H1 (cell line): ENCODE results near the gene SLC25A38. TPM values are rescaled to one million over a fixed set of nuclear protein-coding genes. Genes with fewer than 3 reads are reported as not detected.

ENCODE experiments used
- CTCF ChIA-PET: fragments of 300-600 bp; sonication (Branson Sonifier 250); formaldehyde crosslinking; loops from one replicate; lab custom pipeline; 2021; ENCODE audit not compliant: partially characterized antibody; lab: Charles Lee
- POLR2A ChIA-PET: fragments of 300-600 bp; sonication (Branson Sonifier 250); formaldehyde crosslinking; loops from one replicate; lab custom pipeline; 2021; ENCODE audit warnings: inconsistent platforms; ENCODE audit not compliant: partially characterized antibody; lab: Charles Lee
- DNase-seq, 2 experiments: peaks; one replicate each; pipeline versions ENCODE4 v3.0.0 to v3.0.0-alpha.2; 2010 to 2022; ENCODE audit warnings: low spot score in 2 of 2, low read depth in 1 of 2, mixed read lengths in 1 of 2
- FAIRE-seq: peaks from 2 replicates; lab custom pipeline; 2011; peaks lifted over from hg19 to GRCh38; lab: Jason Lieb, UNC
- H2AFZ ChIP-seq: 2 replicates; pipeline ENCODE4 v1.8.1; 2012; ENCODE audit warnings: low read length, inconsistent platforms
- H2AK5ac ChIP-seq: 2 replicates; pipeline ENCODE4 v1.6.1; 2013; ENCODE audit warnings: low read depth, low read length
- H2BK120ac ChIP-seq: replicated peaks from 2 replicates; pipeline ENCODE3; 2013; ENCODE audit warnings: low read depth, low read length, inconsistent platforms
- H2BK12ac ChIP-seq: 2 replicates; pipeline ENCODE4 v1.6.1; 2013; ENCODE audit warnings: low read depth, low read length
- H2BK15ac ChIP-seq: 2 replicates; pipeline ENCODE4 v1.6.1; 2013; ENCODE audit warnings: low read length
- H2BK20ac ChIP-seq: 2 replicates; pipeline ENCODE4 v1.6.1; 2013; ENCODE audit warnings: low read length
- H2BK5ac ChIP-seq: 2 replicates; pipeline ENCODE4 v1.6.1; 2013; ENCODE audit warnings: low read depth, low read length
- H3K14ac ChIP-seq: 2 replicates; pipeline ENCODE4 v1.6.1; 2013; ENCODE audit warnings: inconsistent platforms; ENCODE audit not compliant: insufficient read length
- H3K18ac ChIP-seq: 2 replicates; pipeline ENCODE4 v1.6.1; 2013; ENCODE audit warnings: low read length; ENCODE audit errors: extremely low read depth
- H3K23ac ChIP-seq: 2 replicates; pipeline ENCODE4 v1.6.1; 2013; ENCODE audit warnings: inconsistent platforms; ENCODE audit not compliant: insufficient read length
- H3K23me2 ChIP-seq: 2 replicates; pipeline ENCODE4 v1.6.1; 2013; ENCODE audit warnings: low read depth, low read length
- H3K27ac ChIP-seq: 2 replicates; pipeline ENCODE4 v1.6.1; 2011; ENCODE audit warnings: low read depth, low read length, inconsistent platforms
- H3K27me3 ChIP-seq, 4 experiments: replicated peaks in 1 of 4; 1 replicate in 1 of 4; 2 replicates in 3 of 4; pipeline versions ENCODE4 v1.6.1 to v1.8.1; 2011 to 2013; ENCODE audit warnings: low read length in 3 of 4, mild to moderate bottlenecking in 3 of 4, inconsistent platforms in 2 of 4, mixed read lengths in 2 of 4, moderate library complexity in 1 of 4; ENCODE audit not compliant: control insufficient read depth in 3 of 4, insufficient read depth in 3 of 4; ENCODE audit errors: extremely low read depth in 1 of 4
- H3K36me3 ChIP-seq, 4 experiments: 2 replicates each; pipeline versions ENCODE4 v1.6.1 to v1.8.1; 2011 to 2013; ENCODE audit warnings: mild to moderate bottlenecking in 4 of 4, low read length in 3 of 4, moderate library complexity in 2 of 4, control low read depth in 1 of 4, inconsistent platforms in 1 of 4; ENCODE audit not compliant: insufficient read depth in 4 of 4, control insufficient read depth in 2 of 4
- H3K4ac ChIP-seq: replicated peaks from 2 replicates; pipeline ENCODE3; 2013; ENCODE audit warnings: low read length, low read depth, mixed read lengths, inconsistent platforms; ENCODE audit not compliant: insufficient read length
- H3K4me1 ChIP-seq, 4 experiments: replicated peaks in 1 of 4; 1 replicate in 1 of 4; 2 replicates in 3 of 4; pipeline versions ENCODE4 v1.6.1 to v1.8.1; 2011 to 2013; ENCODE audit warnings: low read length in 3 of 4, inconsistent platforms in 2 of 4, mixed read lengths in 1 of 4; ENCODE audit not compliant: insufficient read depth in 4 of 4, control insufficient read depth in 3 of 4
- H3K4me2 ChIP-seq, 2 experiments: 2 replicates each; pipeline versions ENCODE4 v1.6.1 to v1.8.1; 2011 to 2013; ENCODE audit warnings: low read depth in 2 of 2, low read length in 2 of 2, control low read depth in 1 of 2, inconsistent platforms in 1 of 2, mild to moderate bottlenecking in 1 of 2; ENCODE audit not compliant: insufficient read depth in 1 of 2
- H3K4me3 ChIP-seq, 4 experiments: fragments of 200-600, 300-600 bp in 1 of 4; sonication (generic), shearing (Covaris generic), sonication (Bioruptor Twin) in 1 of 4; 2 replicates each; pipeline versions ENCODE4 v1.5.1 to v1.8.1; 2011 to 2016; ENCODE audit warnings: low read length in 4 of 4, low read depth in 3 of 4, control low read depth in 2 of 4, inconsistent platforms in 2 of 4, mild to moderate bottlenecking in 2 of 4, mixed read lengths in 1 of 4, moderate library complexity in 1 of 4; ENCODE audit not compliant: insufficient read depth in 2 of 4; ENCODE audit errors: extremely low read depth in 1 of 4
- H3K56ac ChIP-seq: replicated peaks from 2 replicates; pipeline ENCODE3; 2013; ENCODE audit warnings: low read depth, mild to moderate bottlenecking, mixed read lengths, low read length, inconsistent platforms; ENCODE audit not compliant: insufficient read length
- H3K79me1 ChIP-seq: 2 replicates; pipeline ENCODE4 v1.6.1; 2013; ENCODE audit warnings: low read depth, low read length, control low read depth
- H3K79me2 ChIP-seq, 2 experiments: 2 replicates each; pipeline versions ENCODE4 v1.6.1 to v1.8.1; 2012 to 2013; ENCODE audit warnings: low read length in 2 of 2, mild to moderate bottlenecking in 2 of 2, inconsistent platforms in 1 of 2; ENCODE audit not compliant: insufficient read depth in 2 of 2, control insufficient read depth in 1 of 2
- H3K9ac ChIP-seq, 4 experiments: replicated peaks in 1 of 4; 1 replicate in 1 of 4; 2 replicates in 3 of 4; pipeline versions ENCODE4 v1.6.1 to v1.8.1; 2011 to 2013; ENCODE audit warnings: low read depth in 3 of 4, low read length in 3 of 4, control low read depth in 2 of 4, mild to moderate bottlenecking in 2 of 4, moderate library complexity in 2 of 4, inconsistent platforms in 1 of 4; ENCODE audit errors: extremely low read depth in 1 of 4
- H3K9me3 ChIP-seq, 2 experiments: 2 replicates each; pipeline versions ENCODE4 v1.6.1 to v1.8.1; 2012 to 2013; ENCODE audit warnings: mild to moderate bottlenecking in 2 of 2, moderate library complexity in 2 of 2, control low read depth in 1 of 2, inconsistent platforms in 1 of 2, low read depth in 1 of 2, low read length in 1 of 2, mixed read lengths in 1 of 2; ENCODE audit not compliant: insufficient read depth in 2 of 2
- H4K20me1 ChIP-seq, 2 experiments: replicated peaks in 1 of 2; 2 replicates each; pipeline versions ENCODE3 to v1.8.1; 2011 to 2013; ENCODE audit warnings: inconsistent platforms in 2 of 2, low read length in 2 of 2, mild to moderate bottlenecking in 1 of 2; ENCODE audit not compliant: insufficient read depth in 2 of 2, control insufficient read depth in 1 of 2
- H4K5ac ChIP-seq: 2 replicates; pipeline ENCODE4 v1.6.1; 2013; ENCODE audit warnings: low read length, low read depth, mixed read lengths, inconsistent platforms; ENCODE audit not compliant: insufficient read length
- H4K8ac ChIP-seq: 2 replicates; pipeline ENCODE4 v1.8.0; 2013; ENCODE audit warnings: mild to moderate bottlenecking, moderate library complexity, low read length, inconsistent platforms; ENCODE audit not compliant: insufficient read depth; ENCODE audit errors: extremely low read depth
- H4K91ac ChIP-seq: replicated peaks from 2 replicates; pipeline ENCODE3; 2013; ENCODE audit warnings: low read length, mixed read lengths, inconsistent platforms; ENCODE audit not compliant: insufficient read length
- ATF2 ChIP-seq: IDR thresholded peaks from 2 replicates; pipeline ENCODE4 v1.6.1; 2012; ENCODE audit warnings: low read length, inconsistent platforms
- CHD1 ChIP-seq: IDR thresholded peaks from 2 replicates; pipeline ENCODE4 v1.6.1; 2012; ENCODE audit warnings: low read depth, low read length, improper control_type of control experiment
- CHD2 ChIP-seq: IDR thresholded peaks from 2 replicates; pipeline ENCODE4 v1.6.1; 2012; ENCODE audit warnings: low read length, improper control_type of control experiment
- EP300 ChIP-seq, 2 experiments: IDR thresholded peaks; 1 replicate in 1 of 2; 2 replicates in 1 of 2; pipeline ENCODE4 v1.6.1; 2011 to 2012; ENCODE audit warnings: low read depth in 2 of 2, low read length in 2 of 2, mild to moderate bottlenecking in 2 of 2, borderline replicate concordance in 1 of 2, inconsistent platforms in 1 of 2, moderate library complexity in 1 of 2
- HDAC2 ChIP-seq, 2 experiments: fragments of 300-600 bp in 1 of 2; sonication (generic) in 1 of 2; IDR thresholded peaks; 2 replicates each; pipeline ENCODE4 v1.6.1; 2011 to 2012; ENCODE audit warnings: low read depth in 2 of 2, low read length in 2 of 2, mild to moderate bottlenecking in 2 of 2, moderate library complexity in 2 of 2, borderline replicate concordance in 1 of 2, inconsistent platforms in 1 of 2
- RAD21 ChIP-seq, 2 experiments: IDR thresholded peaks in 1 of 2; conservative IDR thresholded peaks in 1 of 2; 2 replicates each; pipeline ENCODE4 v1.6.1; 2011; ENCODE audit warnings: low read depth in 2 of 2, low read length in 2 of 2, improper control_type of control experiment in 1 of 2, inconsistent platforms in 1 of 2, mild to moderate bottlenecking in 1 of 2, moderate library complexity in 1 of 2
- SAP30 ChIP-seq: fragments of 300-600 bp; sonication (generic); IDR thresholded peaks from 2 replicates; pipeline ENCODE4 v1.7.1; 2012; ENCODE audit warnings: low read length, moderate library complexity, mild to moderate bottlenecking, inconsistent platforms; ENCODE audit not compliant: insufficient read depth, insufficient replicate concordance
- SRF ChIP-seq: IDR thresholded peaks from 2 replicates; pipeline ENCODE4 v1.6.1; 2011; ENCODE audit warnings: mild to moderate bottlenecking, low read depth, low read length, moderate library complexity
- WGBS, 2 experiments: shearing (Covaris generic) in 1 of 2; methylation state at CpG; one replicate each; pipeline versions ENCODE4 v1.1.6 to v1.1.7; 2013 to 2015; ENCODE audit warnings: low lambda C conversion rate in 2 of 2, mixed read lengths in 2 of 2, inconsistent platforms in 1 of 2, low coverage in 1 of 2, missing lambda C conversion rate in 1 of 2; ENCODE audit not compliant: insufficient replicate concordance in 2 of 2, insufficient coverage in 1 of 2, insufficient read length in 1 of 2; ENCODE audit errors: extremely low coverage in 1 of 2, missing lambda C conversion rate in 1 of 2; 5-methylcytosine and 5-hydroxymethylcytosine counted together
- polyA plus RNA-seq, 7 experiments: library from polyadenylated mRNA; depleted of rRNA in 3 of 7; stranded (reverse) in 5 of 7; unstranded in 2 of 7; fragments of >200 nt in 5 of 7; fragments of 200-250 nt in 2 of 7; gene quantifications; 1 replicate in 5 of 7; 2 replicates in 1 of 7; 4 replicates in 1 of 7; pipeline versions ENCODE4 v1.2.1 to v1.2.3, GENCODE V29; 2011 to 2013; ENCODE audit warnings: missing spikeins in 2 of 7, mixed read lengths in 2 of 7
- total RNA-seq: library from RNA; stranded (reverse); fragmentation: NEBNext Ultra II Directional; extraction: Animal tissue kit (Norgen Biotek cat#: 25700); gene quantifications from 2 replicates; pipeline ENCODE4 v1.2.1, GENCODE V29; 2021

The SLC25A38 gene
- total and polyA plus RNA-seq, 2 of the 8 experiments (the other 6 are each of a cell fraction or from before 2014, with no cell fraction given) = 41.2 to 45.8 TPM

- Histone ChIP-seq H3K23ac (no peak overlapping the region), H3K4ac (no peak overlapping the region), H3K27me3 (no peaks in the 10 kb centered on the region), H3K14ac (no peak overlapping the region), H2BK20ac (no peak overlapping the region), H2BK12ac (no peak overlapping the region), H2BK15ac (no peak overlapping the region), H3K4me2 (peak overlapping the region; percentile 91 to 95), H4K20me1 (peaks cover 17 to 22% of the 10 kb centered on the region in 2 experiments), H3K79me2 (peaks cover 8 to 38% of the 10 kb centered on the region in 2 experiments; a peak in 3 of 4 replicates), H2AFZ (no peak overlapping the region), H3K79me1 (0 out of 2 replicates have a peak, but pooled peaks cover 6% of the 10 kb centered on the region), H4K91ac (peak overlapping the region; percentile 98), H3K9me3 (no peaks in the 10 kb centered on the region), H3K4me3 (peak overlapping the region; percentile 68 to 94 (median 86)), H2AK5ac (no peak overlapping the region), H3K27ac (peak overlapping the region; percentile 95), H3K18ac (peak overlapping the region; percentile 97), H3K4me1 (peaks cover 10 to 14% (median 11%) of the 10 kb centered on the region in 4 experiments), H2BK5ac (no peak overlapping the region), H4K8ac (no peak overlapping the region), H3K23me2 (peaks cover 9% of the 10 kb centered on the region), H3K9ac (peak overlapping the region; percentile 85 to 98 (median 95)), H2BK120ac (no peak overlapping the region), H3K36me3 (peaks cover 28 to 53% (median 41%) of the 10 kb centered on the region in 4 experiments), H3K56ac (peak overlapping the region; percentile 91), H4K5ac (peak overlapping the region; percentile 84)
- WGBS, 2 experiments = 4% methylated on average over 9 of the region's 9 CpGs; no CpG with 5 or more reads in 1 of the 2 experiments
- peak; percentile 15 for TF ChIP-seq CHD1
- TF ChIP-seq SRF = no peak
- TF ChIP-seq EP300 (IDR thresholded peaks at IDR 0.05; ENCODE audit: borderline replicate concordance in 1 of 2, low read depth in 2 of 2, low read length in 2 of 2) = no peak
- no peak for TF ChIP-seq HDAC2 (IDR thresholded peaks at IDR 0.05; ENCODE audit: borderline replicate concordance in 1 of 2, low read depth in 2 of 2, low read length in 2 of 2)
- TF ChIP-seq RAD21 (IDR thresholded peaks at IDR 0.05 in 1 of 2, conservative IDR thresholded peaks at IDR 0.05 in 1 of 2; ENCODE audit: low read depth in 2 of 2, low read length in 2 of 2) = no peak
- TF ChIP-seq ATF2 = no peak
- TF ChIP-seq CHD2 = no peak
- no peak for TF ChIP-seq SAP30
- DNase-seq (no peak), FAIRE-seq (no peak)
- ChIA-PET POLR2A (interaction anchor here (0.6 to 33.7 kb wide), 33 partner anchors 3 to 1050 kb away, joined by 3 to 771 read pairs (median 5); partner anchors contain the start of genes RPL14, RPSA and SLC25A38), CTCF (interaction anchor here (0.9 to 4.3 kb wide), 3 partner anchors 9 to 92 kb away, joined by 3 to 30 read pairs (median 7); no protein-coding TSS in a partner anchor)
Measured at GRCh38 chr3:39407259-39407629, 24.1 kb downstream of the SLC25A38 start.
